ENCODE measurements around the gene ZCCHC14.
"Not testable (repeated sequence)": the region's sequence is repeated elsewhere in the genome, so short reads cannot be mapped to it uniquely, and the experiment has no call there.

The ZCCHC14 gene

GRCh38 chr16:87376660-87377059, 116.2 kb downstream of the ZCCHC14 start:
- no peak for DNase-seq

DNA sequence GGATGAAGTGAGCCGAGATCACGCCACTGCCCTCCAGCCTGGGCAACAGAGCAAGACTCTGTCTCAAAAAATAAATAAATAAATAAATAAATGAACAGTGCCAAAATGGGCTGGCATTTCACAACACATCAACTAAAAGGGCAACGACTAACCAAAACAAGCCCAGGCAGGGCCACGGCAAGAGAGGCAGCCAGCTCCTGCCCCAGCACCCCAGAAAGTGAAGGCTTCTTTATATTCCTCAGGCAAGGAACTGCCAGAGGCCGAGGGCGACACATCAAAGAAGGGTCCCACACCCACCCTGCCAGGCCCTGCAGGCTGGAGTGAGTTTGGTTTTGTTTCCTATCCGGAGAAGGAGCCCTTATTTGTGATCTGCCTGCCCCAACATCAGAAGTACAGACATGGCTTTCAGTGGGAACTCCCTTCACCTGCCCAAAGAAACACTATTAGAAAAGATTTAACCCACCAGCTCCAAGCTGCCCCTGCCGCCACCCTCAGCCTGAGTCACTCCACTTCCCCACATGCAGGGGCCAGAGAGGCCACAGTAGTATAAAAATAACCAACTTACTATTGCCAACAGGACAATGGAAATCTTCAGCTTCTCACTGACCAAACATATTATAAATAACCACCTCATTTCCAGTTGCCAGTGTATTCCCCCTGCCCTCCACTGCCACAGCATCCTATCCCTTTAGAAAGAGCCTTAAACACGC, 117.2 kb downstream of the ZCCHC14 start:
- no peak for DNase-seq

DNA sequence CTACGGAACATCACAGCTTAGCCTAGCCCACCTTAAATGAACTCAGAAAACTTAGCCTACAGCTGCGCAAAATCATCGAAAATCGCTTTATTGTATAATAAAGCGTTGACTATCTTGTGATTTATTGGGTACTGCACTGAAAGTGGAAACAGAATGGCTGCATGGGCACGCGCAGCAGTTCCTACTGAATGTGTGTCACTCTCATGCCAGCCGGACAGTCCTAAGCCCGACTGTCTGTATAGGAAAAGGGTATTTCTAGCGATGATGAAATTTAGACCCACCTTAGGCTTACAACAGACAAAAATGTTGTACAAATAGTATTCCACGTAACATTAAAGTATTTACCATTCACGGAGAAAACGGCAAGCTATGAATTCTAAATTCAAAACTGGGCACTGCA, 118.5 kb downstream of the ZCCHC14 start:
- no peak for DNase-seq

- no peak for DNase-seq
Measured at GRCh38 chr16:87372305-87372704, 120.5 kb downstream of the ZCCHC14 start.

DNA sequence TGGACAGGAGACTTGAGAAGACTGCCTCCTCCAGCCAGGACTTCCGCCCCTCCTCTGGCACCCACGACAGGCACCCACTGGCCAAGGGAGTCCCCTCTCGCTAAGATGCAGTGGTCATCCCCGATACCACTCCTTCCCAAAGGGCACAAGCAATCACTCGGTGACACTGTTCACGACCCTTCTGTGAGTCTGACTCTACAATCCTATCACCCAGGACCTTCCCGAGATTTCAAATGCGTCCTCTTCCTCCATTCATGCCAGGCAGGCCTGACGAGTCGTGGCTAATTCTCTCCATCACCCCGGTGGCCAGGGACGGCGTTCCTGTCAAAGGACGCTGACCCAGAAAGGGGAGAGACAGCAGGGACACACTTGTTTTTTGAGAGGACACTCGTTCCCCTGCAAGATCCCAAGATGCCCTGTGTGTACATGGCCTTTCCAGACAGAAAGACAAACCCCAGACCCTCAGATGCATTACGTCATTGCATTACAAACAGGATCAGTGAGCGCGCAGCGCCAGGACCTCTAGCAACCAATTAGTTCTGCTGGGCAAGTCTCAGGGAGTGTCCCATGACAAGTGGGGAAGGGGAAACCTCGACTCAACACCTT, 121.5 kb downstream of the ZCCHC14 start:
- DNase-seq = no peak

DNA sequence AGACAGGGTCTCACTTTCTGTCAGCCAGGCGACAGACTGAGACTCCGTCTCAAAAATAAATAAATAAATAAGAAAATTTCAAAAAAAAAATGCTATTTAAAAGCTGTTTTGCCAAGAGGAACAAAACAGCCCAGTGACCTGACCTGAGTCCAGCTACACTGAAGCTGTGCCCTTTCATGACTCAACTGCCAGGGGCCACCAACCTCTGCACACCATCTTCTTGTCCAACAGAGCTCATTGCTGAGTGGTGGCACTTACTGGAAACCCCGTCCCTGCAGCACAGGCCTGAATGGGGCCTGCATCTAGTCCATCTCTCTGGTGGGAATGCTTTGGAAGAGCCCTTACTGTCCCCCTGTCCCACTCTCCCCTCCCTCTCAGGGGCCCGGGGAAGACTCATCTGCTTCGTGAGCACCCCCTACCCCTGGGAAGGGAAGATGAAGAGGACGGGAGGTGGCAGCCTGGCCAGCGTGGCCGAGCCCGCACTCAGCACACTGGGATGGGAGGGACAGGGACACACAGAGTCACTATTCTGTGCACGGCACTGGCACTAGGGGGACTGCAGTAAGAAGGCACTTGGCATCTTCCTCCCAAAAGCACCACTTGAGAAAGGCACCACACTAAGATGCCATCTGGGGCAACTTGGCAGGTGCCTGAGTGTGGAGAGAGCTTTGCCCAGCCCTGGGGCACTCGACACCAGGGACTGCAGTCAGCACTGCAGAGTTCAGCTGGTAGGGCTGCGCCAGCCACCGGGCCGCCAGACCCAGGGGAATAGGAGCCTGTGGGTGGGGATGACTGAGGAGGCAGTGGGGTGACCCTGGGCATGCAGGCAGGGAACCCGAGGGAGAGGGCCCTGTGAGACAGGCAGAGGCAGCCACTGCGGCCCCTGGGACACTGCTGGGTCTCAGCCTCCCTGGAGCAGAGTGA, 122.8 kb downstream of the ZCCHC14 start:
- no peak for DNase-seq

- no peak for DNase-seq
Measured at GRCh38 chr16:87369117-87369765, 123.6 kb downstream of the ZCCHC14 start.

- no peak for DNase-seq
Measured at GRCh38 chr16:87368029-87368770, 124.6 kb downstream of the ZCCHC14 start.

GRCh38 chr16:87367529-87367928, 125.3 kb downstream of the ZCCHC14 start:
- DNase-seq = no peak

- DNase-seq = no peak
Measured at GRCh38 chr16:87366930-87367329, 125.9 kb downstream of the ZCCHC14 start.

DNA sequence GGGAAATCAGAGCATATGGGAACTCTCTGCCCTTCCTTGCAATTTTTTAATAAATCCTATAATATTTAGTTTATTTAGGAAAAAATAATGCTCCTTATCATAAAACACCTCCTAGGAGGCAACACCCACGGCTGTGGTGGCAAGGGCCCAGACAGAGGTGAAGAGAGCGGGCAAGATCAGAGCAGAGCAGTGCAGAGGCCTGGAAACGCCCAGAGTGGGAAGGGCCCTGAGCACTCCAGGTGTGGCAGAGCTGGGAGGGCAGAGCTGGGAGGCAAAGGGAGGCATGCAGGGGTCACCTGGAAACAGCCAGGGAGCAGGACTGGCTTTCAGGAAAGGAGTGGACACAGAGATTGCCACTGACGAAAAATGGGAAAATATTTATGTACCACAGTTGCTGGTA, 126.5 kb downstream of the ZCCHC14 start:
- no peak for DNase-seq

GRCh38 chr16:87365021-87365713, 127.7 kb downstream of the ZCCHC14 start:
- DNase-seq = no peak

GRCh38 chr16:87363771-87364455, 128.9 kb downstream of the ZCCHC14 start:
- no peak for DNase-seq

GRCh38 chr16:87362828-87363559, 129.8 kb downstream of the ZCCHC14 start:
- not testable (repeated sequence) for DNase-seq

DNA sequence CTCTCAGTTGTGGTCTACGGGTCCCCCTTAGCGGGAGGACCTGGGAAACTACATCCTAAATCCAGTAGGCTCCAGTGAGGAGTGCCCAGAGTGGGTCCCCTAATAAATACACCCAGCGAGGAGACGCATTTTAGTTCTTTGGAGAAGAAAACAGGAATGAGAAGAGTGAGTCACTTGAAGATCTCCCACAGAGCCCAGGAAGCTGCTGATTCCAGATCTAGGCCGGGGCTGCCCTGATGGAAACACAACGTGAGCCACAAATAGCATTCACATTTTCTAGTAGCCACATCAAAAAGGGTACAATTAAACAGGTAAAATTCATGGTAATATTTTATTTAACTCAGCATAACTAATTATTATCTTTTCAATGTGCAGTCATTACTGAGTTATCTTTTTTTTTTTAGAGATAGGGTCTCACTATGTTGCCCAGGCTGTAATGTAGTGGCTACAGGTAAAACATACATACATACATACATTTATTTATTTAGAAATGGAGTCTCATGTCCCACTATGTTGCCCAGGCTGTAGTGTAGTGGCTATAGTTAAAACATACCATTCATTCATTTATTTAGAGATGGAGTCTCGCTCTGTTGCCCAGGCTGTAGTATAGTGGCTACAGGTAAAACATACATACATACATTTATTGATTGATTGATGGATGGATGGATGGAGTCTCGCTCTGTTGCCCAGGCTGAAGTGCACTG, 130.8 kb downstream of the ZCCHC14 start:
- DNase-seq = no peak

DNA sequence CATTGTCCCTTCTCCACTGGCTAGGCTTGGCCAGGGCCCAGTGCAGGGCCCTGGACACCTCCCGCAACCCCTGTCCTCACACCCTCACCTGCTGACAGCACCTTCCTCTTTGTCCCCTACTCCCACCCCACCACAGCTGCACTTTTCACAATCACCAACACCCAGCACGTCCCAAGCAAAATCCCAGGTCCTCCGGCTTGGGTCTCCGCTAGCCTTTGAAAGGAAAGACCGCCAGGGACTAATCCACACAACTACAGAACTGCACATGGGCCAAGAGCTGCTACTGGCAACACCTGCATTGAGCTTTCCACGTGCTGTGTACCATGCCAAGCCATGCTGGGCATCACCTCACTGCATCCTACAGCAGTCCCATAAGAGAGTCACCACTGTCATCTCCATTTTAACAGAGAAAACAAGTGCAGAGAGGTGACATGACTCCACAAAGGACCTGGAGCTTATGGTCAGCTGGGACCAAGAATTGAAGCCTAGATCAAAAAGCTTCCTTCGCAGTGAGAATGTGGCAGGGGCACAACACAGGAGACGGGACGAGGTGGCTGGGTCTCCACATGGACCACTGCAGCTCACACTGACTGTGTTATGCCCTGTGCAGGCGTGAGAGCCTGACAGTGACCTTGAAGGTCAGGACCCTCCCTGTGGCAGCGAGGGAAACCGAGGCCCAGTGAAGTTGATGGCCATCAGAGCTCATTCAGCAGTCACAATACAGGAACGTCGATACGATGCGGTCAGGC, 131.8 kb downstream of the ZCCHC14 start:
- DNase-seq = no peak

DNA sequence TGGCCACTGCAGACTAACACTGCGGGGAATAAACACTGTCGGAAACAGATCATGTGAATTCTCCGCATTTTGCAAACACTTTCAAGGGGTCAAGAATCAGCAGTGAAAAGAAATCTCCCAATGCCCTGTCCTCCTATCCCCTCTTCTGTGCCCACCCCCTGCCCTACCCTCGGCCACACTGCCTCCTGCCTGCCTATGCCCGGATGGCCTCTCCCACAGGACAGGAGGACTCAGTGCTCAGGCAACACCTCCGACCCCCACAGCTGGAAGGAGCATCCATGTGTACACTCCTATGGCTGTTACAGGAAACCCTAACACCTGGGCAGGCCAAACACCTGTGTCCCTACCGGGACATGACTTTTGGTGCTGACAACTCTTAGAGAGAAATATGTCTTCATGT, 133.7 kb downstream of the ZCCHC14 start:
- DNase-seq = no peak

GRCh38 chr16:87358696-87359095, 134.1 kb downstream of the ZCCHC14 start:
- DNase-seq = no peak

DNA sequence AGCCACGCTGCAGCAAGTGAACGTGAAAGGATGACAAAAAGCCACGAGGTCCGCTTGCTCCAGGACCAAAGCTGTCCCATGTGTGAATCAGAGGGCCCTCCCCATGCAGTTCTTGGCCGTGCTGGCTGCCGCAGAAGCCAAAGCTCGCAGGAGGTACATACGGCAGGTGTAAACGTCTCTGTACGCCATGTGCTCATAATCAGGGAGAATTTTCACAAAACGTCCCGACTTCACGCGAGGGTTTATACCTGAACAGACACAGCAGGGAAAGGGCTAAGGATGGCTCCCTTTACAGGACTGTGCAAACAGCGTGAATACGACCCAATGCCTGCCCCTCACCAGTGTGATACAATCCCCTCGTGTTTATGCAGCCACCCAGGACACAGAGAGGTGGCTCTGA, 134.6 kb downstream of the ZCCHC14 start:
- DNase-seq = no peak

Data from NCI-H187 (cell line).